WTC11 (cell line): Measurements from ENCODE around the gene TMEM145.

ENCODE experiments used
- ATF1 ChIP-seq: sonication (generic); formaldehyde crosslinking; IDR thresholded peaks from 2 replicates; pipeline ENCODE4 v1.8.1; 2023; ENCODE audit warnings: mild to moderate bottlenecking, moderate library complexity, missing genetic modification reagents
- ATF3 ChIP-seq: sonication (generic); formaldehyde crosslinking; conservative IDR thresholded peaks from 2 replicates; pipeline ENCODE4 v1.8.1; 2022; ENCODE audit warnings: mild to moderate bottlenecking, missing genetic modification reagents
- CBFB ChIP-seq: sonication (generic); formaldehyde crosslinking; IDR thresholded peaks from 2 replicates; pipeline ENCODE4 v1.8.1; 2022; ENCODE audit warnings: mild to moderate bottlenecking, low read depth, missing genetic modification reagents
- CREB1 ChIP-seq: sonication (generic); formaldehyde crosslinking; IDR thresholded peaks from 2 replicates; pipeline ENCODE4 v1.8.0; 2023; ENCODE audit warnings: mild to moderate bottlenecking, missing genetic modification reagents
- CTCF ChIP-seq: fragments of 200-600 bp; IDR thresholded peaks from 2 replicates; pipeline ENCODE4 v1.8.0; 2022; ENCODE audit warnings: antibody characterized with exemption
- STAT6 ChIP-seq: sonication (generic); formaldehyde crosslinking; conservative IDR thresholded peaks from 2 replicates; pipeline ENCODE4 v1.8.1; 2023; ENCODE audit warnings: mild to moderate bottlenecking, low read depth, missing genetic modification reagents, moderate library complexity
- USF1 ChIP-seq: sonication (generic); formaldehyde crosslinking; IDR thresholded peaks from 2 replicates; pipeline ENCODE4 v1.8.0; 2022; ENCODE audit warnings: mild to moderate bottlenecking, missing genetic modification reagents

- TF ChIP-seq ATF3 (no peak), CTCF (no peak), STAT6 (CRISPR knock-in tag) (no peak), CBFB (CRISPR knock-in tag) (no peak), CREB1 (CRISPR knock-in tag) (no peak), USF1 (CRISPR knock-in tag) (no peak), ATF1 (CRISPR knock-in tag) (no peak)
Measured at GRCh38 chr19:42293948-42294347, 19.2 kb upstream of the TMEM145 start.
